ENCODE data around the gene UBE4A.

DNA sequence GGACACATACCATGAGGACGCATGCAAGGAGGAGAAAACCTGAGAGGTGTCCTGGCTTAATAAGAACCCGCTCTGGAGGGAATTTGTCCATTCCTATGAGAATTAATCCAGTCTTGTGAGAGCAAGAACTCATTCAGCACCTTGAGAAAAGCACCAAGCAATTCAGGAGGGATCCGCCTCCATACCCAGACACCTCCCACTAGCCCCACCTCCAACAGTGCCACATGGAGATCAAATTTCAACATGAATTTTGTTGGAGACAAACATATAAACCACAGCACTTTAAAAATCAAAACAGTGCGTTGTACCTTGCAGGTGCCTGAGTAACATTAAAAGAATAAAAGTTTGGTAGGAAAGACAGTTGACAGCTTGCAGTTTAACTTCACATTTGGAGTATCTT is 11.4 kb downstream of the UBE4A start:
- TF ChIP-seq, protein P1, sequence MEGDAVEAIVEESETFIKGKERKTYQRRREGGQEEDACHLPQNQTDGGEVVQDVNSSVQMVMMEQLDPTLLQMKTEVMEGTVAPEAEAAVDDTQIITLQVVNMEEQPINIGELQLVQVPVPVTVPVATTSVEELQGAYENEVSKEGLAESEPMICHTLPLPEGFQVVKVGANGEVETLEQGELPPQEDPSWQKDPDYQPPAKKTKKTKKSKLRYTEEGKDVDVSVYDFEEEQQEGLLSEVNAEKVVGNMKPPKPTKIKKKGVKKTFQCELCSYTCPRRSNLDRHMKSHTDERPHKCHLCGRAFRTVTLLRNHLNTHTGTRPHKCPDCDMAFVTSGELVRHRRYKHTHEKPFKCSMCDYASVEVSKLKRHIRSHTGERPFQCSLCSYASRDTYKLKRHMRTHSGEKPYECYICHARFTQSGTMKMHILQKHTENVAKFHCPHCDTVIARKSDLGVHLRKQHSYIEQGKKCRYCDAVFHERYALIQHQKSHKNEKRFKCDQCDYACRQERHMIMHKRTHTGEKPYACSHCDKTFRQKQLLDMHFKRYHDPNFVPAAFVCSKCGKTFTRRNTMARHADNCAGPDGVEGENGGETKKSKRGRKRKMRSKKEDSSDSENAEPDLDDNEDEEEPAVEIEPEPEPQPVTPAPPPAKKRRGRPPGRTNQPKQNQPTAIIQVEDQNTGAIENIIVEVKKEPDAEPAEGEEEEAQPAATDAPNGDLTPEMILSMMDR (IDR thresholded peaks at IDR 0.05; ENCODE audit: low read depth, low read length): no peak
- no peak for TF ChIP-seq POLR2A (IDR thresholded peaks at IDR 0.05; ENCODE audit: extremely low read depth, insufficient read length)
- TF ChIP-seq, protein P2, sequence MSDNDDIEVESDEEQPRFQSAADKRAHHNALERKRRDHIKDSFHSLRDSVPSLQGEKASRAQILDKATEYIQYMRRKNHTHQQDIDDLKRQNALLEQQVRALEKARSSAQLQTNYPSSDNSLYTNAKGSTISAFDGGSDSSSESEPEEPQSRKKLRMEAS (IDR thresholded peaks at IDR 0.05; ENCODE audit: low read depth, low read length): no peak

All from NB4 (cell line).